Stimulated activated CD4-positive, alpha-beta T cell treated with anti-CD3 and anti-CD28 coated beads, Interleukin-15, amount 100 ng/mL, for 24 hours (primary cell): Measurements from ENCODE around the gene MBTPS1.

Experiments
- DNase-seq: peaks from one replicate; pipeline ENCODE4 v3.0.0-alpha.2; 2020

The MBTPS1 gene

DNA sequence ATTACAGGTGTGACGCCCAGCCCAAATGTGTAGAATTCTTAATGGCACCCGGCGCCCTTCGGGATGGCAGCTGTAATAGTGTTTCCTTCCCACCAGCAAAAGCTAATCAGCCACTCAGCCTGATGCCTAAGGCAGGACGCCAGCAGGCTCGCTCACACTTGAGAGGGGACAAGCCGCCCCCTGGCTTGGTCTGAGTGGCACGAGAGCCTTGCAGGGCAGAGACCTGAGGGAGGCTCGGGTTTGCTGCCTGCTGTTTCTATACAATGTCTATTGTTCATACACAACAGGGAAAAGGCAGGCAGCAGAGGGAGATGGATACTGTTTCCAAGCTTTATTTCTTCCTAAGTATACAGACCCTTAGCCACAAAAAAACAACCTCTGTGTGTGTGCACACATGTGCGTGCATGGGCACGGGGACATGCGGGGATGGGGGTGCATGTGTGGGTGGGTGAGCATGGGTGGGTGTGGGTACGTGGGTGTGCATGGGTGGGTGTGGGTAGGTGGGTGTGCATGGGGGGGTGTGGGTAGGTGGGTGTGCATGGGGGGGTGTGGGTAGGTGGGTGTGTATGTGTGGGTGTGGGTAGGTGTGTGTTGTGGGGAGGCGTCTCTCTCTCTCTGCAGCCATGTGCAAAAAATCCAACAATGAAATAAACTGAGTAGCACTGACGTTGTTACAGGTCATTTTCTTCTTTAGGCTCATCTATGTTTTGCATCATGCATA is 84.1 kb downstream of the MBTPS1 start:
- no peak for DNase-seq

DNA sequence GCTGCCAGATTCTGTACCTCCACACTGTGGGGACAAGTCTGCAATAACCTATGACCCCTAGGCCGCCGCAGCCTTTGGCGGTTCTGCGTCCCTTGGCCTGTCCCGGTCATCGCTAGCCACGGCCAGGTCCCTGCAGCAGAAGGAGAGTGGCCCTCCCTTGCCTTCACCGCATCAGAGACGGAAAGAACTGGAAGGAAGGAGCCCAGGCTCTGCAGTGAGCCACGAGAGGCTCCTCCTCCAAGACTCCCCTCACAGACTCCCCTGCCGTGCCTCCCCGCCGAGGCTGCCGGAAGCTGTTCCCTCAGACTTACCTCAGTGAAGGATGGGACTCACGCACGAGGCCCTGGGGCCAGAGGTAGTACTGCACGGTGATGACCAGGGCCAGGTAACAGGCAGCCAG is 85.2 kb downstream of the MBTPS1 start:
- no peak for DNase-seq

DNA sequence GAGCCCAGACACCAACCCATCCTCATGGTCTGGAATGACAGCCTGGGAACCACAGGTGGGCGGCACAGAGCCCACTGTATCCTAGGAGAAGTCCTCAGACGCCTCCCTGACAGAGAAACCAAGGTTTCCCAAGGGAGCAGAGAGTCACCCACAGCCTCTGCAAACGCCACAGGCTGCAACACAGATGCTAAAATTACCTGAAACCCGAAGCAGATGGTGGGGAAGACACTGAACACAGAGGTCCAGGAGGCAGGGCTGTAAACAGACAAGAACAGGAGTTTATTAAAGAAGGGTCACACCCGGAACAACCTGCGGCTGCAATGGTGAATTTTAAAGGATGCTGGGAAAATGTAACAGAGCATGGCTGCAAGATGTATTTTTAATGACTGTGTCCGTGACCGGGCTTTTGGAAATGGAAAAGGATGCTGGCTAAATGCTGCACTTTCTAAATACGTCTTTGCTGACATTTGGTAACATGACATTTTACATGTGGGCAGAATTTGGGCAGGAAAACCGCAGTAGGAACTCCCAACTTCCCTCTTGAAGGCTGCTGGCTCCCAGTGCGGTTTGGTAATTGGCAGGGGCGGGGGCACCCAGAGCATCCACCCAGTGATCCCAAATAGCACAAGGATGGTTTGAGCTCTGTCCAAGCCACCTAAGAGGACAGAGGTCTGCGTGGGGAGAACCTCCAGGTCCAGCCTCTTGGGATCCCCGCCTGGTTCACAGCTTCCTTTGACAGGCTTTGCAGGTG is 87.3 kb downstream of the MBTPS1 start:
- DNase-seq, result no peak

DNA sequence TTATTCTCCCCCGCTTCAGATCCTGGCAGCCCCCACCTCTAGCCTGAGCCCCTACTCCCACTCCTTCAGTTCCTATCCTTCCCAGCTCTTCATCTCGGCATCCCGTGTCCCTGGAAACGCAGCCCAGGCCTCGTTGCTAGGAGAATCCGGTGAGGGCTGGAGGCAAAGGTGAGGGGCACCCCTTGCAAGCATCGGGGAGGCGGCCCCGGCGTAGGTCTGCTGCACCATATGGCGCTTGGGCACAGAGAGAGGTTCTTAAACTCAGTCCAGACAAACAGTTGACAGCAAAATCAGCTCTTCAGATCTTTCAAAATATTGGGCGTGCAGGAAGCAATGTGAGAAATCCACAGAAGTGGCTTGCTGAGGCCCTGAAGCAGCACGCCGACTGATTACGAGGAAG is 89.1 kb downstream of the MBTPS1 start:
- DNase-seq, result no peak

DNA sequence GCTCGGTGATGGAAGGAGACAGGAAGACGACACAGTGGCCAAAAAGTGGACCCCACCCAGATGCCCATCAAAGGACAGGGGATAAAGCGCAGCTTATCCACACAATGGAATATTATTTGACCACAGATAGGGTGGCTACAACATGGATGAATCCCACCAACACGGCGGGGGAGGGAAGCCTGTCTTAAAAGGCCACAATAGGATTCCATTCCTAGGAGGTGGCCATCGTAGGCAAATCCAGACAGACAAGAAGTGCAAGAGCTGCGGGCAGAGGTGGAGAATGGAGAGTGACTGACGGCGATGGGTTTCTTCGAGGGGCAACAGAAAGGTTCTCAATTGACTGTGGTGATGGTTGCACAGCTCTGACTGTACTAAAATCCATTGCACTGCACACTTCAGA is 90.1 kb downstream of the MBTPS1 start:
- no peak for DNase-seq

DNA sequence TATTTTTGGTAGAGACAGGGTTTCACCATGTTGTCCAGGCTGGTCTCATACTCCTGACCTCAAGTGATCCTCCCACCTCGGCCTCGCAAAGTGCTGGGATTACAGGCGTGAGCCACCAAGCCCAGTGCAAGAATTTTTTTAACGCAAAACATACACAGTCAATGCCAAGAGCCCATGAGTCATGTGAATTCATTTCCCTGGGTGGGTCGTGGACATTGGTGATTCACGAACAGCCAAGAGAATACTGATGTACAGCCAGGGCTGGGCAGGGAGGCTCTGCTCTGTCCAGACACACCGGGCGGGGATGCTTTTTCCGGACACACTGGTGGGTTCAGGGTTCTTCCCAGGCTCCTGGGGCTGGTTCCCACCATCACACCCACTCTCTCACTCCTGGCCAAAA is 91.9 kb downstream of the MBTPS1 start:
- DNase-seq, result no peak

DNA sequence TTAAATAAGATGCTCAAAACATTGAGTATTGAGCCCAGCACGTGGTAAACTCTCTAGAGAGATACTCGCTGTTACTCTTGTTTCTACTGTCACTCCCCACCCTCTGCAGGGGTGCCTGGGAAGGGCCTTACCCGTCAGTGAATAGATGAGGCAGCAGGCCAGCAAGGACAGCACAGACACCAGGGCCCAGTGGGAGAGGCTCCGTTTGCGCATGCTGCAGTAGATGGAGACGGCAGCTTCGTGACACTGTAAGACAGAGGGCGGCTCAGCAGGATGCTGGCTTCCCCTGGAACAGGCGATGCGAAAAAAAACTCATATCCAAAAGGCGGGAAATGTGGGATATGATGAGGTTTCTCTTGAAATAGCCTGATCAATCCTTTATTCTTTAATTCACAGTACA is 94.1 kb downstream of the MBTPS1 start:
- no peak for DNase-seq

DNA sequence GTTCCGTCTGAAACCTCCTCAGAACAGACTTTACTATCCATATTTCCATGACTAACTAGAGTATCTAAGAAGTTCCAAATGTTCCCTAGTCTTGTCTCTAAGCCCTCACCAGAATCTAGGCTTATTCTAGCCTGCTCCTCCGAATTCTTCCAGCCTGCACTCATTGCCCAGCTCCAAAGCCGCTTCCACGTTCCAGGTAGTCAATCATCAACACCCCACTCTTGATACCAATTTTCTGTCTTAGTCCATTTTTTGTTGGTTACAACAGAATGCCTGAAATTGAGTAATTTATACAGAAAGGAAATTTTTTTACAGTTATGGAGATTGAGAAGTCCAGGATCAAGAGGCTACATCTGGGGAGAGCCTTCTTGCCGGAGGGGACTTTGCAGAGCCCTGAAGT is 95.3 kb downstream of the MBTPS1 start:
- DNase-seq, result no peak

DNA sequence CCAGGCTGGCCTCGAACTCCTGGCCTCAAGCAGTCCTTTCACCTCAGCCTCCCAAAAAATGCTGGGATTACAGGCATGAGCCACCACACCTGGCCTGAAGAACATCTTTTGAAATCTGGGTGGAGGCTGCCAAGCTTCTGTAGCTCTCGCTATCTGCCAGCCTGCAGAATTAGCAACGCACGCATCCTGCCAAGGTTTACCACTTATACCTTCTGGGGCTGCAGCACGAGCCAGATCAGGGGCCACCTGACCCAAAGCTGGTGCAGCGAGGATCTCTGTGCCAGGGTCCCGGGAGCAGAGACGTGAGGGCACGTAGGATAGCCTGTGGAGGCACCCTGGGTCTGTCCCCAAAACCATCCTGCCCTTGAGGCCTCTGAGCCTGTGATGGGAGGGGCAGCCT is 96.4 kb downstream of the MBTPS1 start:
- no peak for DNase-seq

DNA sequence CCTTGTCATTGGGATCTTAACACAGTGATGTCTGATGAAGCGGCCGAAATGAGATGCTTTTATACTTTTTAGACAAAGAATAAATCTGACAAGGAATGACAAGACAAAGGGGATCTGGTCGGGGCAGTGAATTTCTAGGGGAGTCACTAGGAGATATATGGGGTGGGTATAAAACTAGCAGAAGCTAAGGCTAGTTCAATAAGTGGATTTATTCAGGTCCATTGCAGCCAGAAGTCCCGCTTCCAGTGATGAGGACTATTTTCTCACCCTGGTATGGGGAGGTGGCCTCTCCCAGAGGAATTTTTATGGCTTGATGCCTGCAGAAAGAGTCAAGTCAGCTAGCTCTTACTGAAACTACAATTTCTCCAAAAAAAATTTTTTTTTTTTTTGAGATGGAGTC is 98.0 kb downstream of the MBTPS1 start:
- DNase-seq, result no peak

DNA sequence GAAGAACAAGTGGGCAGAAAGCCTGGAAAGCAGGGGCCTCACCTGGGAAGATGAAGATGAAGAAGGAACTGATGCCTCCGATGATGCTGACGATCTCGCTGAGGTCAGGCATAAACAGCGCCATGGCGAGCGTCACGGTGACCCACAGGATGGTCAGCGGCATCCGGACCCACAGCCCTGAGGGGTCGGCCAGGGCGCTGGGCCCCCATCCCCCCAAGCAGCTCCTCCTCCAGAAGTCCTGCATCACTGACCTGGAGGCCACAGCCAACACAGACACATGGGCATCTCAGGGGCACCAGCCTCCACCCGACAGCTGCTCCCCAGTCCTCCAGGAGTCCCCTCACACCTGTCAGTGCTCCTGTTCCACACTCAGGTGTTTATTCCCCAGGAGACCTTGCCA is 100.3 kb downstream of the MBTPS1 start:
- no peak for DNase-seq

DNA sequence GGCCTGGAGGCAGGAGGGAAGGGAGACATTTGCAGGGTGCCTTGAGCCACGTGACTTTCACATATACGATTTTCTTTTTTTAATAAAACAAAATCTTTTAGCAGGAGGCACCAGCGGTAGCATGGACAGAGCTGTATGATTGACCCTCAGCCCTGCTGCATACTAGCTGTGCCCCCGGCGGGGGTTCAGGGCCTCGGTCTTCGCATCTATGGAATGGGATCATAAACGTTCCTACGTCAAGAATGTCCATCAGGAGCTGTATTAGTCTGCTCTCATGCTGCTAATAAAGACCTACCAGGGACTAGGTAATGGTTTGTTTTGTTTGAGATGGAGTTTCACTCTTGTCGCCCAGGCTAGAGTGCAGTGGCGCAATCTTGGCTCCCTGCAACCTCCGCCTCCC is 101.3 kb downstream of the MBTPS1 start:
- no peak for DNase-seq

DNA sequence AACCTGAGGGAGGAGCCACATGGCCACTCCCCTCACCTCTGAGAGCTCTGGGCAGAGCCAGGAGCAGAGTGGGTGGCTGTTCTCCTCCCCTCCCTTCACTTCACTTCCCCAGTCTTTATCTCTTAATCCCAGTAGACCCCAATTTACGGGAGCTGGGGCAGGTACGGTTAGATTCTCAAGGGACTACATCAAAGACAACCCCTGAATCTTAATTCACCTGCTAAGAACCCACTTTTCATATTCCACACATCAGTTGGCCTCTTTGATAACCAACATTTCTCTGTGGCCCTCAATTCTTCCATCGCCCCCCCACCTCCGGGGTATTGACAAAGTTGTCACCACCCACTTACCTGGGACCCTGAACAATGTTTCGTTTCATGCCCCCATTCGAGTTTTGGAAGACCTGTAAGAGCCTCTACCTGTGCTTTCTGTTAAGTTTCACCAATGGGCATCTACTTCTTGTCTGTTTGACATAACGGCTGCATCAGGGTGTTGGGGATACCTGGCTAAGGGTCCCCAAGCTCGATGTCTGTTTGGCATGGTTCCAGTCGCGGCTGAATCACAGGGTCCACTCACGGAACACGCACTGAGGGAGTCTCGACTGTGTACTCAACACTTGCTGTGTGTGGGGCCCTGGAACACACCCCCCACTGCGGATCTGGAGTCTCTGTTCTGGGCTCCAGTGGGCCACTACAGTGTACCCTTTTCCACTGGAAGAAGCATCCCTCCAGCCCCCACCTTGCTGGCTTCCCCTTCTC is 102.0 kb downstream of the MBTPS1 start:
- no peak for DNase-seq

DNA sequence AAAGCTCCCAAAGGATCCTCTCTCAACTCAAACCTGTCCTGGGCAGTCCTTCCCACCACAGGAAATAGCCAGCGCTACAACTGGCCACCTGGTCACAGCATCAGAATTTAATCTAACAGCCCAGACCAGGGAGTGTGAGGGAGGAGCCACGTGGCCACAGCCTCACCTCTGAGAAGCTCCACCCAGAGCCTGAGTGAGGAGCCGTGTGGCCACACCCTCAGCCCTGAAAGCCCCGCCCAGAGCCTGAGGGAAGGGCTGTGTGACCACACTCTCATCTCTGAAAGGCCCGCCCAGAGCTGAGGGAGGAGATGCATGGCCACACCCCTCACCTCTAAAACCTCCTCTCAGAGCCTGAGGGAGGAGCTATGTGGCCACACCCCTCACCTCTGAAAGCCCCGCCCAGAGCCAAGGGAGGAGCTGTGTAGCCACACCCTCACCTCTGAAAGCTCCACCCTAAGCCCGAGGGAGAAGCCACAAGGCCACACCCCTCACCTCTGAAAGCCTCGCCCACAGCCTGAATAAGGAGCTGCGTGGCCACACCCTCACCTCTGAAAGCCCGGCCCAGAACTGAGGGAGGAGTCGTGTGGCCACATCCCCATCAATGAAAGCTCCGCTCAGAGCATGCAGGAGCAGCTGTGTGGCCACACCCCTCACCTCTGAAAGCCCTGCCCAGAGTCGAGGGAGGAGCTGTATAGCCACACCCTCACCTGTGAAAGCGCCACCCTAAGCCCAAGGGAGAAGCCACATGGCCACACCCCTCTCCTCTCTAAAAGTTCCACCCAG is 102.8 kb downstream of the MBTPS1 start:
- peak; percentile 79 for DNase-seq

DNA sequence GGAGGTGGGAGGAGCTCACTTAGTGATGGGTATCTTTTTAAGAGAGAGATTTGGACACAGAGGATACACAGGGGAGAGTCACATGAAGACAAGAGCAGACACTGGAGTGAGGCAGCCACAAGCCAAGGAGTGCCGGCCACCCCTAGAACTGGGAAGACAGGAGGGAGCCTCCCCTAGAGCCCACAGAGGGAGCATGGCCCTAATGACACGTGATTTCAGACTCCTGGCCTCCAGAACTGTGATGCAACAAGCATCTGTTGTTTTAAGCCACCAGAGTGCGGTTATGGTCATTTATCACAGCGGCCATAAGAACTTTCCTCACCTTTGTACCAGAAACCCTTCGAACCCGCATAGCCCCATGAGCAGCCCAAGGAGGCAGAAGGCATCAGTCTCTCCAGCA is 107.5 kb downstream of the MBTPS1 start:
- no peak for DNase-seq

DNA sequence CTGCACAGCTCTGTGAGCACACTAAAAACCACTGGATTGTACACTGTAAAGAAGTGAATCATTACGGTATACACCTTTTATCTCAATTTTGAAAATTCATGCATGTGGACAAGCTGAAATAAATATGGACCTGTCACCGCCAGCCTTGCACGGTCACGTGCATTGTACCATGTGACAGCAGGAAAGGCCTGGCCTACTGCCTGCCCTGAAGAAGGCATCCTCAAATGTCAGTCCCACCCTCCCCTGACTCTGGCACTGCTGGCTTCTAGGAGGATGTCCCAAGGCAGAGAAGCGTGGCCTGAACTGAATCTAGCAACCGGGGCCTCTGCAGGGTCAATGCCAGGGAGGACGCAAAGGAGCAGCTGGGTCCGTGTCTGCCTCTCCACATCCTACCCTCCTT is 108.8 kb downstream of the MBTPS1 start:
- DNase-seq, result no peak

DNA sequence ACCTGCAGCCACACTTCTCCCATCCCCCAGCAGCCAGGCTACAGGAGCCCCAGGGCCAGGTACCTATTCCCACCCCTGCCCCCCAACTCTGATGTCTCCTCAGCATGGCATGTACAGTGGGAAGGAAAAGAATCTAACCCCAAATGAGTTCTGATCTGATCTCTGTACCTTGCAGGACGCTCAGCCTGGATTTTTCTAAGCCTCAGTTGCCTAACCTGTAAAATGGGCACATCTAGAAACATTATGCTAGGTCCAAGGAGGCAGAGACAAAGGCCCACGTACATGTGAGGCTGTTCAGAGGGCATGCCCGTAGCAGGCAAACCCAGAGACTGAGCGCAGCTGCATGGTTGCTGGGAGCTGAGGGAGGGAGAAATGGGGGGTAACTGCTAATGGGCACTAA is 109.2 kb downstream of the MBTPS1 start:
- DNase-seq, result no peak

DNA sequence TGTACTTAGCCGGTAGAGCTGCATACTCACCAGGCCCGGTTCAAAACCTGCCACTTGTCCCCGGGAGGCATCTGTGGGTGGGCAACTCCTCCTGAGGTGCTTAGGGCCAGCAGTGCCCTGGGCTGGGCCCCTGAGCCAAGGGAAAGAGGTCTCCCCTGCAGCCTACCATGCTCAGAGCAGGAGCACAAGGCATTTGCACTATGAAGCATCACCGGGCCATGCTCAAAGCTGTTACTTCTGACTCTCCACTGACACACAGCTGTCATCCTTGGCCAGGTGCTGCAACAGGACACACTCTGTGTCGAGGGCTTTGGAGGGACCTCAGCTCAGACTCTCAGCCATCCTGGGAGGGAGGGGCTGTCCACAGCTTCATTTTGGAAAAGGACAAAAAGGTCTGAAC is 111.4 kb downstream of the MBTPS1 start:
- DNase-seq, result no peak

DNA sequence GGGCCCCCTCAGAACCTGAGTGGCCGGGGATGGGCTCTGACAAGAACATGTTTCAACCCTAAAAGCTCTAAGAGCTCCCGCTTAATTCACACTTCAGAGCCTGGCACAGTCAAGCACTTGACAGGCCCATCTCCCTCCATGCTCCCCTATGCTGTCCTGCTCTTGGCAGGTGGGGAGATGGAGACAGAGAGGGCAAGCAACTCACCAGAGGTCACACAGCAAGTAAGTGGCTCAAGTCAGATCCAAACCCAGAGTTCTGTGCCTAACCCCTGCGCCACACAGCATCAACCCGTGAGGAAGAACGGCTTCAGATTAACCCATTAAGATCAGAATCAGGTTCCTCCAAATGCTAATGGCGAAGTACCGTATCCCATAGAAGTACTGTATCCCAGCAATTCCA is 112.3 kb downstream of the MBTPS1 start:
- no peak for DNase-seq
